Stomach (tissue), 4 donors: ENCODE data around the gene LRP2BP.

Experiments used
- CTCF ChIP-seq, 7 experiments: fragments of 450-650 bp in 4 of 7; fragments of 200-600 bp in 3 of 7; sonication (generic) in 3 of 7; IDR thresholded peaks; one replicate each; pipeline ENCODE4 v1.5.1; 2016 to 2019; ENCODE audit warnings: antibody characterized with exemption in 7 of 7, control low read depth in 2 of 7, mild to moderate bottlenecking in 1 of 7
- EP300 ChIP-seq: sonication (generic); formaldehyde crosslinking; IDR thresholded peaks from one replicate; pipeline ENCODE4 v1.6.1; 2017; ENCODE audit warnings: antibody characterized with exemption
- POLR2A ChIP-seq, 4 donors: fragments of 450-650 bp; IDR thresholded peaks; one replicate each; pipeline ENCODE4 v1.6.1; 2016; ENCODE audit warnings: antibody characterized with exemption in 4 of 4, control low read depth in 2 of 4, mild to moderate bottlenecking in 1 of 4, moderate library complexity in 1 of 4

GRCh38 chr4:185352741-185353140, 43.0 kb downstream of the LRP2BP start:
- no peak for TF ChIP-seq EP300
- no peak for TF ChIP-seq POLR2A (IDR thresholded peaks at IDR 0.05)
- no peak for TF ChIP-seq CTCF (IDR thresholded peaks at IDR 0.05)
